Activated CD4-positive, alpha-beta T cell treated with anti-CD3 and anti-CD28 coated beads, Interleukin-10, Interleukin-2, amounts not matched to agents 100 ng/mL and 50 ng/mL, durations not matched to agents 16 hours and 8 hours (primary cell): ENCODE results near the gene SVOPL.
A peak's percentile ranks its signal among the peaks of the same experiment; 100 is the strongest.

Source experiments
- DNase-seq: peaks from one replicate; pipeline ENCODE4 v3.0.0-alpha.2; 2020

Gene SVOPL

GRCh38 chr7:138657854-138658386 lies 43.2 kb downstream of the SVOPL start:
- DNase-seq = no peak

DNA sequence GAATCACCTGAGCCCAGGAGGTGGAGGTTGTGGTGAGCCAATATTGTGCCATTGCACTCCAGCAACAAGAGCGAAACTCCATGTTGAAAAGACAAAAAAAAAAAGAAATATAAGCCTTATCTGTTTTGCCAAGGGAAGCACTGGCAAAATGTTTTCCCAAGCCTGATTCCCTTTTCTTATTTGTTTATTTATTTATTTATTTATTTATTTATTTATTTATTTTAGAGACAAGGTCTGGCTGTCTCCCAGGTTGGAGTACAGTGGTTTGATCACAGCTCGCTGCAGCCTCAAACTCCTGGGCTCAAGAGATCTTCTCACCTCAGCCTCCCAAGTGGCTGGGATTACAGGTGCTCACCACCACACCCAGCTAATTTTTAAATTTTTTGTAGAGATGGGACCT lies 44.2 kb downstream of the SVOPL start:
- no peak for DNase-seq

GRCh38 chr7:138654616-138655015 lies 46.5 kb downstream of the SVOPL start:
- DNase-seq = no peak

DNA sequence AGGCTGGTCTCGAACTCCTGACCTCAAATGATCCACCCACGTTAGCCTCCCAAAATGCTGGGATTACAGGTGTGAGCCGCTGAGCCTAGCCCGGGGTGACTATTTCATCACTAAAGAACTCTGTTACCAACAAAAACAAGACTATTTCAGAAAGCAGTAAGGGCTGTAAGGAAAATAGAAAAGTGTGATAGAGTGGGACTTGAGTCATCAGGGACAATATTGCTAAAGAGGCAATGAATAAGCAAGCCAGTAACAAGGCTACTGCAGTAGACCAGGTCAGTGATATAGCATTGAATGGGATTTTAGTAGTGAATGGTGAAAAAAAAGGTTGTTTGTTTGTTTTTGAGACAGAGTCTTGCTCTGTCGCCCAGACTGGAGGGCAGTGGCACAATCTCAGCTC lies 51.7 kb downstream of the SVOPL start:
- no peak for DNase-seq

DNA sequence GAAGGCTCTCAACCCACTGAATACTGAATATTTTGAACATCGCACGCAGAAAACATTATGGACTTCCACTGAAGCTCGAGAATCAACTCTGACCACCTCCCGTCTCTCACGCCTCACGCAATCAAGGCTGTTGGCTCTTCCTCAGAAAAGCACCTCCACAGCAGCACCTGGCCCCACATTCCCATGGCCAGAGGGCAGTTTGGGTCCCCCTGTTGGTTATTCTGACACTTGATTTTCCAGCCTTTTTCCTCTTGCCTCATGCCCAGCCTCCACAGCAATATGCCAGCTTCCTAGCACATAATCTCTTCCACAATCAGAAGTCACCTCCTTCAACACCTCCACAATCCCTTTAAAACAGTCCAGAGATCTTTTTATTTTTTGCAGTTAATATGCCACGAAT lies 55.9 kb downstream of the SVOPL start:
- DNase-seq = no peak

DNA sequence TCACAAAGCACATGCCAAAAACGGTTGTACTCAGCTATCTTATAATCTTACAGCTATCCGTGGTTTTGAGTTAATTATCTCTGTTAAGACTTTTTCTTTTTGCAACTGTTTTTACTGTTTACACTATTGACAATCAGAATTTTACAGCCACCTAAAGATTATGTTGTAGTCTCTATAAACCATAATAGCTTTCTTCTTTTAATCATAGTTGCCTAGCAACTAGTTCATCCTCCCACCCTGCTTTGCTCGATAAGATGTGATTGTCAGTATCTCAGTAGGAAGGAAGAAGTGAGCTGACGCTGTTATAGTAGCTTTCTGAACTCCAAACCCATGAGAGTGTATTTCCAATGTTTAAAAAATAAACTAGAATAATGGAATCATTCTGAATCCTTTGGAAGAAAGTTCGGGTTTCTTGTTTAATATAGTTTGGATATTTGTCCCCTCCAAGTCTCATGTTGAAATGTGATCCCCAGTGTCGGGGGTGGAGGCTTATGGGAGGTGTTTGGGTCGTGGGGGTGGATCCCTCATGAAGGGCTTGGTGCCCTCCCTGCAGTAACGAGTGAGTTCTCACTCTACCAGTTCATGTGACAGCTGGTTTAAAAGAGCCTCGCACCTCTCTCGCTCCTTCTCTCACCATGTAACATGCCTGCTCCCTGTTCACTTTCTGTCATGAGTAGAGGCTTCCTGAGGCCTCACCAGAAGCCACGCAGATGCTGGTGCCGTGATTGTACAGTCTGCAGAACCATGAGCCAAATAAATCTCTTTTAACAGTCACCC lies 68.1 kb downstream of the SVOPL start:
- DNase-seq = no peak

DNA sequence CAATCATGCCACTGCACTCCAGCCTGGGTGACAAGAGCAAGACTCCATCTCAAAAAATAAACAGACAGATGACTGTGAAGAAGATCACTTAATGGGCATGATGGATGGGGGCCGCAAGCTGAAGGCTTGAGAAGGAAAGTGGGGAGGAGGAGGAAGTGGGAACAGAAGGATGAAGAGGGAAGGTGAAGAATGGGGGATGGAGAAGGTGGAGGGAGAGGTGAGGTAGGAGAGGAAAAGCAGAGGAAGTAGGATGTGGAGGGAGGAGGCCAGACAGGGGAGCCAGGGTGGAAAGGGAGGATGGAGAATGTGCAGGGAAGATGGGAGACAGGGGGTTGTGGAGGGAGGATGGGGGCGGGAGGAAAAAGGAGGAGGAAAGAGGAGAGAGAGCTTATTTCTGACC lies 68.8 kb downstream of the SVOPL start:
- no peak for DNase-seq

GRCh38 chr7:138630059-138630610 lies 71.0 kb downstream of the SVOPL start:
- no peak for DNase-seq

GRCh38 chr7:138627361-138627760 lies 73.8 kb downstream of the SVOPL start:
- no peak for DNase-seq

GRCh38 chr7:138626846-138627245 lies 74.3 kb downstream of the SVOPL start:
- DNase-seq = no peak

- DNase-seq = peak; percentile 15
Observed at GRCh38 chr7:138625849-138626230, 75.3 kb downstream of the SVOPL start.

GRCh38 chr7:138625084-138625848 lies 75.9 kb downstream of the SVOPL start:
- peak; percentile 45 for DNase-seq

- no peak for DNase-seq
Observed at GRCh38 chr7:138622841-138623240, 78.3 kb downstream of the SVOPL start.

GRCh38 chr7:138618933-138619332 lies 82.2 kb downstream of the SVOPL start:
- no peak for DNase-seq

DNA sequence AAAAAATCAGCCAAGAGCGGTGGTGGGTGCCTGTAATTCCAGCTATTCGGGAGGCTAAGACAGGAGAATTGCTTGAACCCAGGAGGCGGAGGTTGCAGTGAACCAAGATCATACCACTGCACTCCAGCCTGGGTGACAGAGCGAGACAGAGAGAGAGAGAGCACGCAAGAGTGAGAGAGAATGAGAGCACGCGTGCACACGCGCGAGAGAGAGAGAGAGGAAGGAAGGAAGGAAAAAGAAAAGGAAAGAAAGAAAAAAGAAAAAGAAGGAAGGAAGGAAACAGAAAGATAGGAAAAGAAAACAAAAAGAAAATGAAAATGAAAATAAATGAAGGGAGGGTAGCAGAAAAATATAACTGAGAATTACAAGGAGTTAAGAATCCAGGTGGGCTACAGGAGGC lies 82.7 kb downstream of the SVOPL start:
- no peak for DNase-seq

GRCh38 chr7:138616085-138616484 lies 85.1 kb downstream of the SVOPL start:
- DNase-seq = no peak

GRCh38 chr7:138613630-138614029 lies 87.5 kb downstream of the SVOPL start:
- DNase-seq = no peak

DNA sequence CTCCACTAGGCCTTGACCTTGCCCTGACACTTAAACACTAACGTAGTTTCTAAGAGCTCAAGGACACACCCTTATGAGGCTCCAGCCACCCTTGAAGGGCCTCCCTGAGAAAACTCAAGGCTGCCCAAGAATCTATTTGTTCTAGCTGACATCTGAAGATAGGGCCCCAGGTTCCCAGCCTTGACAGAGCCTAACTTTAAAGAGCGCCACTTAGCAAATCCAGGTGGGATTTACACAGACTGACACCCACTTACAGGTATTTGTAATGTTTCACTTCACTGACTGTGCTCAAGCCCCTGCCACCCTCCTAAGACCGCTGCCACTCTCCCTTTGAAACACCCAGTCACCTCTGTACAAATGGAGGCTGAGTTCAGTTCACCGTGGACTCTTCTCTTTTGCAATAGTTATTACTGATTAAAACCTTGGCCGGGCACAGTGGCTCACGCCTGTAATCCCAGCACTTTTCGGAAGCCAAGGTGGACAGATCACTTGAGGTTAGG lies 90.4 kb downstream of the SVOPL start:
- no peak for DNase-seq

- DNase-seq = peak; percentile 66
Observed at GRCh38 chr7:138608275-138608674, 92.9 kb downstream of the SVOPL start.

DNA sequence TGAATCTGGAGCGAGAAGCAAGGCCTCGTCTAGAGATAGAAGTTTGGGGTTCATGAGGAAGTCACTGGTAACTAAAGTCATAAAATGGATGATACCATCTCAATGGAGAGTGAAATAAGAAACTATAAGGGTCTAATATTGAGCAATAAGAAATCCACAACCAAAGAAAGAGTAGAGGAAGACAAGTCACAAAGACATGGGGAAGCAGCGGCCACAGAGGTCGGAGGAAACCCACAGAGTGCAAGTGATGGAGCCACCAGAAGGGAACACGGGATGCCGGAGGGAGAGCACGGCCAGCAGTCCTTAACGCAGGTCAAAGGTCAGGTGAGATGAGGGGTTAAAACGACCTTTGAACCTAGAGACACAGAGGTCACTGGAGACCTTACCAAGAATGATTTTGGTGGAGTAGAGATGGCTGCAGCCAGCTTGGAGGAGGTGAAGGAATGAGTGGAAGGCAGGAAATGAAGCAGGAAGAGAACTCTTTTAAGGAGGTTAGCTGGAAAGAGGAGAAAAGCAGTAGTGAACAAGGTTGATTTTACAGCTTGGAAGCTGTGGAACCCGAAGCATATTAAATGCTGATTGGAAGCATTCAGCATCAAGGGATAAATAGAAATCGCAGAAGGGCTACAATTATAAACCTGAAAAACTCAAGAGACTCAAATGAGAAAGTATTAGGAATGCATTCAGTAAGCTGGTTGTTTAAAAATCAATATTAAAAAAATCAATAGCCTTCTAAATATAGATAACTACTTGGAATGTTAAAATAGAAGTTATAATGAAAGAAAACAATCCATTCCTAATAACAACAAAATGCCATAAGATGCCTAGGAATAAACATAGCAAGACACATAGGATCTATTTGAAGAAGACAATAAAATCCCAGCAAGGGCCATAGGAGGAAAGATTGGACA lies 93.7 kb downstream of the SVOPL start:
- DNase-seq = no peak

DNA sequence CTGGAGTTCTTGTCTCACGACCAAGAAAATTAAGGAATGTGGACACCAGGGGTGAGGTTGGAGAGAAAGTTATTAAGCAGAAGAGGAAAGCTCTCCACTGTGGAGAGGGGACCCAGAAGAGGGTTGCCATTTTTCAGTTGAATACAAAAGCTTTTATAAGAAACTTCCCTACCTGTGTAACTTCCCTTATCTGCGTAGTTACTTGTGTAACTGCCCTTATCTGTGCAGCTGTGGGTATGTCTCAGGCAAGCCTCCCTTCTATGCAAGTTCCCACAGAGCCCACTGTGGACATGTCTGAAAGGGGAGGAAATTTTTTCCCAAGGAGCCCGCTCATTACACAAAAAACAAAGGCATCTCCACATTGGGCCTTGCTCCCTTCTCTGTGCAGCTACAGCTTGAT lies 94.9 kb downstream of the SVOPL start:
- no peak for DNase-seq

- no peak for DNase-seq
Observed at GRCh38 chr7:138603549-138604318, 97.4 kb downstream of the SVOPL start.
